Stimulated activated CD4-positive, alpha-beta T cell treated with anti-CD3 and anti-CD28 coated beads, Interleukin-15, amount 100 ng/mL, for 48 hours (primary cell): ENCODE data around the gene ANKS1A.
"Not testable (repeated sequence)": the region's sequence is repeated elsewhere in the genome, so short reads cannot be mapped to it uniquely, and the experiment has no call there.

ENCODE experiments used
- DNase-seq, 2 donors: peaks; one replicate each; pipeline ENCODE4 v3.0.0-alpha.2; 2020; ENCODE audit warnings: low read depth in 2 of 2

ANKS1A gene

GRCh38 chr6:34917626-34918285 lies 28.7 kb downstream of the ANKS1A start:
- no peak for DNase-seq

- no peak for DNase-seq
Observed at GRCh38 chr6:34919651-34920050, 30.6 kb downstream of the ANKS1A start.

GRCh38 chr6:34920097-34920496 lies 31.0 kb downstream of the ANKS1A start:
- no peak for DNase-seq

- DNase-seq, result no peak
Observed at GRCh38 chr6:34922177-34922663, 33.2 kb downstream of the ANKS1A start.

GRCh38 chr6:34924831-34925625 lies 36.0 kb downstream of the ANKS1A start:
- DNase-seq, result no peak

GRCh38 chr6:34926655-34927054 lies 37.6 kb downstream of the ANKS1A start:
- DNase-seq, result no peak

- DNase-seq, result no peak
Observed at GRCh38 chr6:34928220-34928619, 39.2 kb downstream of the ANKS1A start.

- DNase-seq, result no peak
Observed at GRCh38 chr6:34928695-34929094, 39.6 kb downstream of the ANKS1A start.

GRCh38 chr6:34929241-34929978 lies 40.4 kb downstream of the ANKS1A start:
- DNase-seq, result no peak

- no peak for DNase-seq
Observed at GRCh38 chr6:34930221-34930620, 41.2 kb downstream of the ANKS1A start.

- DNase-seq, result not testable (repeated sequence)
Observed at GRCh38 chr6:34932202-34932601, 43.1 kb downstream of the ANKS1A start.

- no peak for DNase-seq
Observed at GRCh38 chr6:34934516-34934915, 45.5 kb downstream of the ANKS1A start.

GRCh38 chr6:34938268-34938667 lies 49.2 kb downstream of the ANKS1A start:
- DNase-seq, result no peak

GRCh38 chr6:34940030-34940434 lies 51.0 kb downstream of the ANKS1A start:
- DNase-seq, result no peak

- DNase-seq, result no peak
Observed at GRCh38 chr6:34941421-34941820, 52.4 kb downstream of the ANKS1A start.

- DNase-seq, result no peak
Observed at GRCh38 chr6:34945317-34945716, 56.3 kb downstream of the ANKS1A start.

GRCh38 chr6:34947561-34947960 lies 58.5 kb downstream of the ANKS1A start:
- no peak for DNase-seq

GRCh38 chr6:34949636-34950035 lies 60.6 kb downstream of the ANKS1A start:
- DNase-seq, result no peak

GRCh38 chr6:34950849-34951248 lies 61.8 kb downstream of the ANKS1A start:
- DNase-seq, result no peak

GRCh38 chr6:34951731-34952130 lies 62.7 kb downstream of the ANKS1A start:
- DNase-seq, result no peak

GRCh38 chr6:34953061-34954025 lies 64.3 kb downstream of the ANKS1A start:
- DNase-seq, result no peak
